Measurements from ENCODE around the gene CIAPIN1. TPM values are rescaled to one million over a fixed set of nuclear protein-coding genes. Genes with fewer than 3 reads are reported as not detected.

CIAPIN1 gene
- total RNA-seq, 1 experiment from 2014 or later, result 68.5 TPM

GRCh38 chr16:57462978-57463362 lies 15.8 kb upstream of the CIAPIN1 start:
- Histone ChIP-seq H4K20me1 (ENCODE audit: insufficient read depth) (no peaks in the 10 kb centered on the region; the same call in 1 of the 2 replicates), H3K79me2 (ENCODE audit: insufficient read depth, low read length) (peaks cover 39% of the 10 kb centered on the region), H3K27ac (ENCODE audit: low read depth, low read length) (peak overlapping the region; percentile 61), H3K27me3 (ENCODE audit: insufficient read depth, low read length) (no peaks in the 10 kb centered on the region), H3K9me2 (ENCODE audit: insufficient read depth) (no peaks in the 10 kb centered on the region), H3K4me3 (replicated peaks in 1 of 2; ENCODE audit: low read depth in 1 of 2, low read length in 2 of 2) (peak overlapping the region; percentile 82 to 94), H3K9me3 (ENCODE audit: control insufficient read depth in 1 of 2, insufficient read depth in 1 of 2, low read depth in 1 of 2, low read length in 2 of 2) (no peaks in the 10 kb centered on the region), H3K4me1 (ENCODE audit: control insufficient read depth in 1 of 2, insufficient read depth in 2 of 2, low read length in 2 of 2) (peaks cover 8 to 10% of the 10 kb centered on the region in 2 experiments; a peak in 3 of 4 replicates), H2AFZ (ENCODE audit: low read depth, low read length, poor library complexity, severe bottlenecking) (no peak overlapping the region), H3K4me2 (ENCODE audit: low read length) (peak overlapping the region; percentile 78), H3K36me3 (ENCODE audit: control insufficient read depth in 1 of 2, insufficient read depth in 2 of 2, low read length in 2 of 2) (peaks cover 40 to 44% of the 10 kb centered on the region in 2 experiments; a peak in 3 of 4 replicates), H3K9ac (ENCODE audit: low read length) (peak overlapping the region; percentile 85)
- ChIA-PET CTCF (interaction anchor here (0.8 to 2.6 kb wide), 8 partner anchors 9 to 162 kb away, joined by 3 to 16 read pairs (median 8); partner anchors contain the start of genes CIAPIN1 and COQ9), POLR2A (interaction anchor here (1.2 to 1.4 kb wide), 3 partner anchors 10 to 57 kb away, joined by 3 to 10 read pairs (median 7); partner anchors contain the start of genes CIAPIN1 and COQ9), RAD21 (ENCODE audit: low non-redundant PET in 1 of 2, low total read pairs in 2 of 2, uncharacterized antibody in 2 of 2, unreplicated experiment in 2 of 2) (no interaction called here)
- intact Hi-C loops (cut with micrococcal nuclease), result no loop called here
- DNase-seq (ENCODE audit: low read depth, low spot score) (no peak), ATAC-seq (peak; percentile 60)
- no peak for TF ChIP-seq CEBPB (IDR thresholded peaks at IDR 0.05; ENCODE audit: low read depth)
- no peak for TF ChIP-seq JUND (IDR thresholded peaks at IDR 0.05)
- no peak for TF ChIP-seq TCF7L2 (IDR thresholded peaks at IDR 0.05; ENCODE audit: borderline replicate concordance, extremely low read depth, insufficient read depth, insufficient read length)
- TF ChIP-seq REST (IDR thresholded peaks at IDR 0.05; ENCODE audit: low read depth), result no peak
- no peak for TF ChIP-seq ELF1 (IDR thresholded peaks at IDR 0.05; ENCODE audit: borderline replicate concordance, low read depth)
- no peak for TF ChIP-seq CTCF (IDR thresholded peaks at IDR 0.05 in 2 of 3, conservative IDR thresholded peaks at IDR 0.05 in 1 of 3; ENCODE audit: borderline replicate concordance in 1 of 3, insufficient read depth in 1 of 3, low read depth in 2 of 3, low read length in 2 of 3)
- TF ChIP-seq ZFX (IDR thresholded peaks at IDR 0.05), result no peak
- TF ChIP-seq RAD21 (IDR thresholded peaks at IDR 0.05; ENCODE audit: low read depth), result no peak
- no peak for TF ChIP-seq CBX3 (IDR thresholded peaks at IDR 0.05; ENCODE audit: low read depth)
- no peak for TF ChIP-seq EZH2 (IDR thresholded peaks at IDR 0.05)
- no peak for TF ChIP-seq POLR2A (IDR thresholded peaks at IDR 0.05; ENCODE audit: borderline replicate concordance, extremely low read depth, insufficient read depth, insufficient read length)
- TF ChIP-seq ZBTB33 (IDR thresholded peaks at IDR 0.05; ENCODE audit: extremely low read depth, insufficient replicate concordance, low read length), result no peak
- TF ChIP-seq EZH2phosphoT487 (IDR thresholded peaks at IDR 0.05; ENCODE audit: borderline replicate concordance), result no peak
- no peak for TF ChIP-seq SP1 (IDR thresholded peaks at IDR 0.05; ENCODE audit: low read depth)
- TF ChIP-seq POLR2AphosphoS5 (IDR thresholded peaks at IDR 0.05; ENCODE audit: low read depth, low read length), result no peak
- TF ChIP-seq SRF (IDR thresholded peaks at IDR 0.05; ENCODE audit: low read depth), result no peak
- TF ChIP-seq YY1 (IDR thresholded peaks at IDR 0.05; ENCODE audit: extremely low read depth, insufficient replicate concordance, low read depth, low read length), result no peak
- TF ChIP-seq EGR1 (IDR thresholded peaks at IDR 0.05; ENCODE audit: low read depth), result no peak
- no peak for TF ChIP-seq MAX (IDR thresholded peaks at IDR 0.05)
- no peak for TF ChIP-seq ZNF274 (IDR thresholded peaks at IDR 0.05; ENCODE audit: low read depth, low read length)
- BruUV-seq (replicated peaks), result no TSS peak
